ENCODE results near the gene CALD1.

The CALD1 gene

GRCh38 chr7:134931487-134931886 lies 152.1 kb downstream of the CALD1 start:
- DNase-seq (ENCODE audit: low read depth in 1 of 2, low spot score in 1 of 2), result no peak
- Histone ChIP-seq H3K27ac (replicated peaks) (no peak overlapping the region), H3K4me3 (replicated peaks; ENCODE audit: insufficient read depth, low read length) (no peak overlapping the region), H3K27me3 (ENCODE audit: insufficient read depth, poor library complexity, severe bottlenecking) (no peaks in the 10 kb centered on the region)
- TF ChIP-seq REST (IDR thresholded peaks at IDR 0.05; ENCODE audit: insufficient replicate concordance, low read depth) (no peak), GABPA (IDR thresholded peaks at IDR 0.05; ENCODE audit: low read depth) (no peak), CTCF (IDR thresholded peaks at IDR 0.05; ENCODE audit: insufficient read depth, low read length) (no peak), SPI1 (IDR thresholded peaks at IDR 0.05; ENCODE audit: borderline replicate concordance, low read depth) (no peak), POLR2AphosphoS5 (IDR thresholded peaks at IDR 0.05; ENCODE audit: low read depth) (no peak)

GRCh38 chr7:134932707-134933370 lies 153.4 kb downstream of the CALD1 start:
- H3K27me3 ChIP-seq (ENCODE audit: insufficient read depth, poor library complexity, severe bottlenecking), result no peaks in the 10 kb centered on the region
- no peak overlapping the region for H3K4me3 ChIP-seq (replicated peaks; ENCODE audit: insufficient read depth, low read length)
- no peak for DNase-seq (ENCODE audit: low read depth in 1 of 2, low spot score in 1 of 2)
- TF ChIP-seq REST (IDR thresholded peaks at IDR 0.05; ENCODE audit: insufficient replicate concordance, low read depth) (no peak), GABPA (IDR thresholded peaks at IDR 0.05; ENCODE audit: low read depth) (no peak), POLR2AphosphoS5 (IDR thresholded peaks at IDR 0.05; ENCODE audit: low read depth) (no peak), CTCF (IDR thresholded peaks at IDR 0.05; ENCODE audit: insufficient read depth, low read length) (no peak), SPI1 (IDR thresholded peaks at IDR 0.05; ENCODE audit: borderline replicate concordance, low read depth) (no peak)
- no peak overlapping the region for H3K27ac ChIP-seq (replicated peaks)

GRCh38 chr7:134933460-134934068 lies 154.1 kb downstream of the CALD1 start:
- DNase-seq (ENCODE audit: low read depth in 1 of 2, low spot score in 1 of 2), result peak in 1 of 2 experiments; percentile 1
- Histone ChIP-seq H3K27me3 (ENCODE audit: insufficient read depth, poor library complexity, severe bottlenecking) (no peaks in the 10 kb centered on the region), H3K4me3 (replicated peaks; ENCODE audit: insufficient read depth, low read length) (no peak overlapping the region), H3K27ac (replicated peaks) (no peak overlapping the region)
- TF ChIP-seq REST (IDR thresholded peaks at IDR 0.05; ENCODE audit: insufficient replicate concordance, low read depth) (no peak), GABPA (IDR thresholded peaks at IDR 0.05; ENCODE audit: low read depth) (no peak), CTCF (IDR thresholded peaks at IDR 0.05; ENCODE audit: insufficient read depth, low read length) (no peak), POLR2AphosphoS5 (IDR thresholded peaks at IDR 0.05; ENCODE audit: low read depth) (no peak), SPI1 (IDR thresholded peaks at IDR 0.05; ENCODE audit: borderline replicate concordance, low read depth) (peak; percentile 49)

All from HL-60 (cell line).